Trophoblast cell (in vitro differentiated cells and primary cell): ENCODE data around the gene RPA3.

Experiments used
- DNase-seq, 2 donors: peaks; one replicate each; pipeline ENCODE4 v3.0.0-alpha.2; 2016
- H2AFZ ChIP-seq: 2 replicates; pipeline ENCODE4 v1.6.1; 2013; ENCODE audit warnings: low read length, moderate library complexity, mild to moderate bottlenecking; ENCODE audit not compliant: insufficient read depth, poor library complexity
- H2AK5ac ChIP-seq: 2 replicates; pipeline ENCODE4 v1.6.1; 2013; ENCODE audit warnings: mild to moderate bottlenecking, low read length
- H2BK120ac ChIP-seq: 2 replicates; pipeline ENCODE4 v1.6.1; 2013; ENCODE audit warnings: low read length, mild to moderate bottlenecking, moderate library complexity; ENCODE audit not compliant: insufficient read depth, poor library complexity
- H2BK12ac ChIP-seq: 2 replicates; pipeline ENCODE4 v1.6.1; 2013; ENCODE audit warnings: mild to moderate bottlenecking, low read length, moderate library complexity
- H2BK5ac ChIP-seq: 2 replicates; pipeline ENCODE4 v1.6.1; 2013; ENCODE audit warnings: low read length, low read depth, moderate library complexity, mild to moderate bottlenecking; ENCODE audit not compliant: poor library complexity
- H3K14ac ChIP-seq: 2 replicates; pipeline ENCODE4 v1.6.1; 2013; ENCODE audit warnings: mild to moderate bottlenecking, low read length
- H3K18ac ChIP-seq: 2 replicates; pipeline ENCODE4 v1.6.1; 2013; ENCODE audit warnings: mild to moderate bottlenecking, low read length
- H3K23ac ChIP-seq: 2 replicates; pipeline ENCODE4 v1.6.1; 2013; ENCODE audit warnings: low read length
- H3K27ac ChIP-seq: 2 replicates; pipeline ENCODE4 v1.5.1; 2013; ENCODE audit warnings: low read depth, mild to moderate bottlenecking, inconsistent platforms, low read length, moderate library complexity
- H3K27me3 ChIP-seq: 2 replicates; pipeline ENCODE4 v1.6.1; 2013; ENCODE audit warnings: inconsistent platforms, mild to moderate bottlenecking, low read length, moderate library complexity; ENCODE audit not compliant: insufficient read depth
- H3K36me3 ChIP-seq, 2 experiments: 1 replicate in 1 of 2; 2 replicates in 1 of 2; pipeline ENCODE4 v1.6.1; 2013; ENCODE audit warnings: low read length in 2 of 2, mild to moderate bottlenecking in 2 of 2, moderate library complexity in 1 of 2; ENCODE audit not compliant: insufficient read depth in 2 of 2, control insufficient read depth in 1 of 2
- H3K4ac ChIP-seq: 2 replicates; pipeline ENCODE4 v1.6.1; 2013; ENCODE audit warnings: low read depth, mild to moderate bottlenecking, low read length, moderate library complexity
- H3K4me1 ChIP-seq, 2 experiments: 1 replicate in 1 of 2; 2 replicates in 1 of 2; pipeline ENCODE4 v1.6.1; 2013; ENCODE audit warnings: low read length in 2 of 2, mild to moderate bottlenecking in 2 of 2, moderate library complexity in 1 of 2; ENCODE audit not compliant: insufficient read depth in 2 of 2, control insufficient read depth in 1 of 2
- H3K4me2 ChIP-seq: 2 replicates; pipeline ENCODE4 v1.6.1; 2013; ENCODE audit warnings: inconsistent platforms, mild to moderate bottlenecking, low read length, moderate library complexity
- H3K4me3 ChIP-seq: 2 replicates; pipeline ENCODE4 v1.5.1; 2013; ENCODE audit warnings: mild to moderate bottlenecking, low read depth, low read length, inconsistent platforms
- H3K79me1 ChIP-seq: one replicate; pipeline ENCODE4 v1.6.1; 2013; ENCODE audit warnings: low read length
- H3K79me2 ChIP-seq: 2 replicates; pipeline ENCODE4 v1.6.1; 2013; ENCODE audit warnings: low read length, mild to moderate bottlenecking; ENCODE audit not compliant: control insufficient read depth, insufficient read depth, poor library complexity
- H3K9ac ChIP-seq: 2 replicates; pipeline ENCODE4 v1.6.1; 2013; ENCODE audit warnings: mild to moderate bottlenecking, low read length
- H3K9me3 ChIP-seq: 2 replicates; pipeline ENCODE4 v1.6.1; 2013; ENCODE audit warnings: low read depth, mild to moderate bottlenecking, control low read depth, inconsistent platforms, low read length; ENCODE audit not compliant: insufficient read depth
- H4K12ac ChIP-seq: 2 replicates; pipeline ENCODE4 v1.6.1; 2013; ENCODE audit warnings: low read depth, mild to moderate bottlenecking, low read length, moderate library complexity
- H4K8ac ChIP-seq: 2 replicates; pipeline ENCODE4 v1.6.1; 2013; ENCODE audit warnings: low read depth, mild to moderate bottlenecking, low read length, moderate library complexity
- H4K91ac ChIP-seq: one replicate; pipeline ENCODE4 v1.6.1; 2013; ENCODE audit warnings: low read depth, mild to moderate bottlenecking, low read length, moderate library complexity
- WGBS: extraction: QIAGEN DNeasy Blood & Tissue Kit; methylation state at CpG from one replicate; pipeline ENCODE4 v1.1.7; 2013; ENCODE audit warnings: missing lambda C conversion rate; ENCODE audit not compliant: insufficient read length, insufficient coverage; ENCODE audit errors: extremely low coverage; 5-methylcytosine and 5-hydroxymethylcytosine counted together

The RPA3 gene

DNA sequence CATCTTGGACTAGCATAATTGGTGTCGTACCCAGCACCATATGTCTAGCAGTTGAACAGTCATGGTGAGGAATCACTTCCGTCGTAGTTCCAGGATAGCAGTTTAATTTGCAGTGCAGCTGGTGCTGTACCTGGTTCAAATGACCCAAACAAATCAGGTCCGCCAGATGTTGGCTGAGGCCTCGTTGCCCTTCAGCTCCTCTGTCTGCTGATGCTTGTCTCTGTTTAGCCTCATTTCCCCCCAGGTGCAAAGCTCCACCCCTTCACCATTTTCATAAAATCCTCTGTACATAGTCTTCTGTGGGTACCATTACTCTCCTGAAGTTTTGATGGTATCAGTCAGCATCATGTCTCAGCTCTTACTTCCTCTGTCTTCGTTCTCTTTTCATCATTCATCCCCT, 42.7 kb downstream of the RPA3 start:
- Histone ChIP-seq H3K9ac (no peak overlapping the region), H3K27ac (no peak overlapping the region), H4K91ac (no peak overlapping the region), H2BK12ac (no peak overlapping the region), H3K4me1 (no peaks in the 10 kb centered on the region), H3K36me3 (no peaks in the 10 kb centered on the region), H2BK120ac (no peak overlapping the region), H4K12ac (no peak overlapping the region), H3K14ac (no peak overlapping the region), H4K8ac (no peak overlapping the region), H2BK5ac (no peak overlapping the region), H3K9me3 (no peaks in the 10 kb centered on the region), H2AK5ac (no peak overlapping the region), H3K4ac (no peak overlapping the region), H3K18ac (no peak overlapping the region), H3K79me2 (no peaks in the 10 kb centered on the region), H3K4me2 (no peak overlapping the region), H2AFZ (no peak overlapping the region), H3K27me3 (no peaks in the 10 kb centered on the region), H3K4me3 (no peak overlapping the region), H3K79me1 (no peaks in the 10 kb centered on the region), H3K23ac (no peak overlapping the region)
- no CpG with 5 or more reads among the region's 6 CpGs for WGBS
- no peak for DNase-seq

DNA sequence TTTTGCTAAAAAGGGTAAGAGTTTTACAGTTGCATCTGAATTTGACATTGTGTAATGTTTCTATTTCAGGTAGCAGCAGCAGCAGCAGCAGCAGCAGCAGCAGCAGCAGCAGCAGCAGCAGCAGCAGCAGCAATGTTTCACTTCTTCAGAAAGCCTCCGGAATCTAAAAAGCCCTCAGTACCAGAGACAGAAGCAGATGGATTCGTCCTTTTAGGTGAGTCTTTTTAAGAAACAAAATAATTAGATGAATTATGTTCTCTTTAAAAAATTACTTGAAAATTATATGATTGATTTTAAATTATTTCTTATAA, 45.2 kb downstream of the RPA3 start:
- no CpG with 5 or more reads among the region's 2 CpGs for WGBS
- Histone ChIP-seq H3K4me2 (no peak overlapping the region), H2BK5ac (no peak overlapping the region), H3K23ac (no peak overlapping the region), H3K79me1 (no peaks in the 10 kb centered on the region), H3K9me3 (no peaks in the 10 kb centered on the region), H3K36me3 (no peaks in the 10 kb centered on the region), H2AK5ac (no peak overlapping the region), H3K27ac (no peak overlapping the region), H3K4ac (no peak overlapping the region), H4K8ac (no peak overlapping the region), H4K91ac (no peak overlapping the region), H3K9ac (no peak overlapping the region), H2BK12ac (no peak overlapping the region), H3K4me3 (no peak overlapping the region), H3K27me3 (no peaks in the 10 kb centered on the region), H3K14ac (no peak overlapping the region), H4K12ac (no peak overlapping the region), H3K18ac (no peak overlapping the region), H3K4me1 (no peaks in the 10 kb centered on the region), H3K79me2 (no peaks in the 10 kb centered on the region), H2BK120ac (no peak overlapping the region), H2AFZ (no peak overlapping the region)
- DNase-seq = no peak

- H4K8ac ChIP-seq = no peak overlapping the region
- no peak overlapping the region for H3K18ac ChIP-seq
- no peaks in the 10 kb centered on the region for H3K4me1 ChIP-seq
- no peaks in the 10 kb centered on the region for H3K79me2 ChIP-seq
- H2BK120ac ChIP-seq = no peak overlapping the region
- H2AK5ac ChIP-seq = no peak overlapping the region
- no peak overlapping the region for H3K9ac ChIP-seq
- no CpG with 5 or more reads among the region's 6 CpGs for WGBS
- no peak overlapping the region for H4K12ac ChIP-seq
- H3K9me3 ChIP-seq = no peaks in the 10 kb centered on the region
- DNase-seq = no peak
- H2BK5ac ChIP-seq = no peak overlapping the region
- H3K4me3 ChIP-seq = no peak overlapping the region
- H3K4ac ChIP-seq = no peak overlapping the region
- no peak overlapping the region for H3K27ac ChIP-seq
- H2AFZ ChIP-seq = no peak overlapping the region
- H3K27me3 ChIP-seq = no peaks in the 10 kb centered on the region
- no peak overlapping the region for H3K23ac ChIP-seq
- H4K91ac ChIP-seq = no peak overlapping the region
- no peak overlapping the region for H3K14ac ChIP-seq
- H3K4me2 ChIP-seq = no peak overlapping the region
- no peaks in the 10 kb centered on the region for H3K79me1 ChIP-seq
- no peak overlapping the region for H2BK12ac ChIP-seq
- no peaks in the 10 kb centered on the region for H3K36me3 ChIP-seq
These were observed 45.7 kb downstream of the RPA3 start for GRCh38 chr7:7672545-7673239.

GRCh38 chr7:7671361-7671760, 47.0 kb downstream of the RPA3 start:
- H3K36me3 ChIP-seq = no peaks in the 10 kb centered on the region
- H3K27ac ChIP-seq = no peak overlapping the region
- no peak overlapping the region for H2BK5ac ChIP-seq
- H3K18ac ChIP-seq = no peak overlapping the region
- no peak overlapping the region for H3K4ac ChIP-seq
- no peak overlapping the region for H4K91ac ChIP-seq
- H3K4me2 ChIP-seq = no peak overlapping the region
- no peak overlapping the region for H3K14ac ChIP-seq
- no peaks in the 10 kb centered on the region for H3K79me2 ChIP-seq
- H3K79me1 ChIP-seq = no peaks in the 10 kb centered on the region
- no peak overlapping the region for H4K8ac ChIP-seq
- H3K27me3 ChIP-seq = no peaks in the 10 kb centered on the region
- H2AK5ac ChIP-seq = no peak overlapping the region
- no peaks in the 10 kb centered on the region for H3K4me1 ChIP-seq
- H2BK120ac ChIP-seq = no peak overlapping the region
- H4K12ac ChIP-seq = no peak overlapping the region
- H2BK12ac ChIP-seq = no peak overlapping the region
- WGBS = no CpG with 5 or more reads among the region's 3 CpGs
- no peak overlapping the region for H3K23ac ChIP-seq
- no peak overlapping the region for H3K9ac ChIP-seq
- H2AFZ ChIP-seq = no peak overlapping the region
- H3K4me3 ChIP-seq = no peak overlapping the region
- DNase-seq = no peak
- no peaks in the 10 kb centered on the region for H3K9me3 ChIP-seq
